Skeletal muscle tissue (tissue), 4 donors: ENCODE measurements around the gene TMEM98. TPM values are rescaled to one million over a fixed set of nuclear protein-coding genes. Genes with fewer than 3 reads are reported as not detected.
"Not testable (repeated sequence)": the region's sequence is repeated elsewhere in the genome, so short reads cannot be mapped to it uniquely, and the experiment has no call there.

Experiments used
- H3K27ac ChIP-seq: one replicate; pipeline ENCODE4 v1.7.0; 2013; ENCODE audit warnings: mild to moderate bottlenecking, low read depth, low read length, inconsistent platforms
- H3K27me3 ChIP-seq, 3 donors: one replicate each; pipeline ENCODE4 v1.7.0; 2013; ENCODE audit warnings: low read length in 3 of 3; ENCODE audit not compliant: control insufficient read depth in 3 of 3, insufficient read depth in 3 of 3
- H3K36me3 ChIP-seq, 3 donors: one replicate each; pipeline ENCODE4 v1.7.0; 2013; ENCODE audit warnings: low read length in 3 of 3; ENCODE audit not compliant: control insufficient read depth in 3 of 3, insufficient read depth in 3 of 3
- H3K4me1 ChIP-seq, 3 donors: one replicate each; pipeline ENCODE4 v1.7.0; 2013; ENCODE audit warnings: low read length in 3 of 3, mild to moderate bottlenecking in 3 of 3; ENCODE audit not compliant: control insufficient read depth in 3 of 3, insufficient read depth in 3 of 3
- H3K4me3 ChIP-seq, 3 donors: one replicate each; pipeline ENCODE4 v1.7.0; 2013; ENCODE audit warnings: low read length in 3 of 3
- H3K9ac ChIP-seq, 3 donors: one replicate each; pipeline ENCODE4 v1.7.0; 2013; ENCODE audit warnings: low read length in 3 of 3, mild to moderate bottlenecking in 3 of 3, moderate library complexity in 2 of 3, low read depth in 1 of 3
- H3K9me3 ChIP-seq, 3 donors: one replicate each; pipeline ENCODE4 v1.7.0; 2013; ENCODE audit warnings: low read length in 3 of 3; ENCODE audit not compliant: control insufficient read depth in 3 of 3
- total RNA-seq: library from RNA; depleted of rRNA; stranded (reverse); fragments of >200 nt; gene quantifications from one replicate; pipeline ENCODE4 v1.2.3, GENCODE V29; 2014
- donor health status: Osteomylitis.

Gene TMEM98
- total RNA-seq, 1 donor from 2014 or later, result 27.1 TPM

GRCh38 chr17:32913593-32913992 lies 14.4 kb upstream of the TMEM98 start:
- no peak overlapping the region for H3K27ac ChIP-seq
- H3K9ac ChIP-seq, result no peak overlapping the region

DNA sequence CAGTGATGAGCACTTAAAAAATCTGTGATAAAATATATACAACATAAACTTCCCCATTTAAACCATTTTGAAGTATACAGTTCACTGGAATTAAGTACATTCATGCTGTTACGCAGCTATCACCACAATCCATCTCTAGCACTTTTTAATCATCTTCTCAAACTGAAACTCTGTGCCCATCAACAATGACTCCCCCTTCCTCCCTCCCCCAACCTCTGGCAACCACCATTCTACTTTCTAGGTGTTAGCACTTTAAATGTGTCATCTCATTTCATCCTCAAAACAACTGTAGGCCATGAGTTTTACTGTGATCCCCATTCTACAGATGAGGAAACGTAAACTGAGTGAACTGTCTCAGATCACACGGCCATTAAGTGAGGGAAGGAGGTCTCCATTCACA lies 13.8 kb upstream of the TMEM98 start:
- no peaks in the 10 kb centered on the region for H3K36me3 ChIP-seq
- H3K9ac ChIP-seq, result no peak overlapping the region

More at GRCh38 chr17:32913593-32913992, 14.4 kb upstream of the TMEM98 start:
- Histone ChIP-seq H3K9me3 (no peaks in the 10 kb centered on the region), H3K36me3 (no peaks in the 10 kb centered on the region), H3K4me3 (no peak overlapping the region), H3K27me3 (no peaks in the 10 kb centered on the region), H3K4me1 (no peaks in the 10 kb centered on the region)

DNA sequence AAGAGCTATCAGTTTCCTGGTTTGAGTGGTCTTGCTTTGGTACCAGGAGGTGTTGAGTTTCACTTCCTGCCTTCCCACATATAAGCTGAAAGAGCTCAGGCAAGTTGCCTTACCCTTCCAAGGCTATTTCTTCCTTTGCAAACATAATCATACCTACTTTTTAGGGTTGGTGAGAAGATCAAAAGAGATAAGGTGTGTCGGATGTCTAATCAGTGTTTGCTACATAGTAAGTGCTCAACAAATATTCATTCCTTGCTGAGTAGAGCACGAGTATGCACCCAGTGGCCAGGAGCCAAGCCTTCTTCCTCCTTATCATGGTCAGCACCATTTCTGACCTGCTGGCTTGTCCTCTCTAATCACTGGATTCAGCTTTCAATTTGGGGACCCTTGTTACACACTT lies 12.7 kb upstream of the TMEM98 start:
- Histone ChIP-seq H3K36me3 (no peaks in the 10 kb centered on the region), H3K27ac (no peak overlapping the region), H3K4me1 (no peaks in the 10 kb centered on the region), H3K9ac (no peak overlapping the region), H3K4me3 (no peak overlapping the region), H3K27me3 (no peaks in the 10 kb centered on the region), H3K9me3 (no peaks in the 10 kb centered on the region)

More for the DNA sequence above, 13.8 kb upstream of the TMEM98 start:
- H3K4me3 ChIP-seq, result no peak overlapping the region
- no peak overlapping the region for H3K27ac ChIP-seq
- no peaks in the 10 kb centered on the region for H3K9me3 ChIP-seq
- H3K27me3 ChIP-seq, result no peaks in the 10 kb centered on the region
- no peaks in the 10 kb centered on the region for H3K4me1 ChIP-seq

GRCh38 chr17:32916134-32916533 lies 11.8 kb upstream of the TMEM98 start:
- Histone ChIP-seq H3K36me3 (no peaks in the 10 kb centered on the region), H3K27ac (no peak overlapping the region), H3K4me3 (no peak overlapping the region), H3K9ac (no peak overlapping the region), H3K27me3 (no peaks in the 10 kb centered on the region), H3K9me3 (no peaks in the 10 kb centered on the region), H3K4me1 (no peaks in the 10 kb centered on the region)

- H3K27me3 ChIP-seq, result no peaks in the 10 kb centered on the region
- no peaks in the 10 kb centered on the region for H3K36me3 ChIP-seq
- no peak overlapping the region for H3K9ac ChIP-seq
- no peak overlapping the region for H3K27ac ChIP-seq
- H3K4me1 ChIP-seq, result no peaks in the 10 kb centered on the region
- H3K4me3 ChIP-seq, result no peak overlapping the region
- no peaks in the 10 kb centered on the region for H3K9me3 ChIP-seq
These were observed 10.9 kb upstream of the TMEM98 start for GRCh38 chr17:32917081-32917480.

DNA sequence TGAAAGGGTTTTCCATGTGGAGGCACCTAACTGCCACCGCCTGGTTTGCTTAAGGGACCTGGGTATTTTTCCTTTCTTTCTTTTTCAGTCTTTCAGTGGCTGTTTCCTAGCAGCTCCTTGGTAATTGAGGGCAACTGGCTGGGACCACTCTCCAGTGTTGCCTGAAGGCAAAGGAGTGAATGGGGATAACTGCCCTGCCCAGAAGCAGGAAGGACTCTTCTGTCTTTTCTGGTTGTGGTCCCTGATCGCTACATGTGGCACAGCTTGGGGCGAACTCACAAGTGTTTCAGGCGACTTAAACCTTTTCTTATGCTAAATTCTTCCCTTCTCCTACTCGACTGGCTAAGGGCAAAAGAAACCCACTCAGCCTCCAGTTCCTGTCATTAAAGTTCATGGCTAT lies 10.1 kb upstream of the TMEM98 start:
- H3K4me1 ChIP-seq, result no peaks in the 10 kb centered on the region

GRCh38 chr17:32919876-32920275 lies 8.1 kb upstream of the TMEM98 start:
- H3K9ac ChIP-seq, H3K27ac ChIP-seq, H3K4me1 ChIP-seq, H3K27me3 ChIP-seq, H3K36me3 ChIP-seq, H3K4me3 ChIP-seq, H3K9me3 ChIP-seq: not testable (repeated sequence)

More for the DNA sequence above, 10.1 kb upstream of the TMEM98 start:
- H3K36me3 ChIP-seq, result no peaks in the 10 kb centered on the region
- H3K9me3 ChIP-seq, result no peaks in the 10 kb centered on the region
- H3K4me3 ChIP-seq, result no peak overlapping the region
- no peaks in the 10 kb centered on the region for H3K27me3 ChIP-seq
- no peak overlapping the region for H3K27ac ChIP-seq
- no peak overlapping the region for H3K9ac ChIP-seq

GRCh38 chr17:32920293-32920692 lies 7.7 kb upstream of the TMEM98 start:
- no peaks in the 10 kb centered on the region for H3K9me3 ChIP-seq
- H3K36me3 ChIP-seq, result no peaks in the 10 kb centered on the region
- H3K27me3 ChIP-seq, result no peaks in the 10 kb centered on the region

GRCh38 chr17:32921017-32921416 lies 6.9 kb upstream of the TMEM98 start:
- H3K9me3 ChIP-seq, result no peaks in the 10 kb centered on the region
- H3K4me3 ChIP-seq, result no peak overlapping the region
- H3K36me3 ChIP-seq, result no peaks in the 10 kb centered on the region
- no peaks in the 10 kb centered on the region for H3K4me1 ChIP-seq
- H3K27me3 ChIP-seq, result no peaks in the 10 kb centered on the region
- H3K9ac ChIP-seq, result no peak overlapping the region
- H3K27ac ChIP-seq, result no peak overlapping the region

More at GRCh38 chr17:32920293-32920692, 7.7 kb upstream of the TMEM98 start:
- H3K27ac ChIP-seq, result no peak overlapping the region
- no peaks in the 10 kb centered on the region for H3K4me1 ChIP-seq
- no peak overlapping the region for H3K9ac ChIP-seq
- H3K4me3 ChIP-seq, result no peak overlapping the region

DNA sequence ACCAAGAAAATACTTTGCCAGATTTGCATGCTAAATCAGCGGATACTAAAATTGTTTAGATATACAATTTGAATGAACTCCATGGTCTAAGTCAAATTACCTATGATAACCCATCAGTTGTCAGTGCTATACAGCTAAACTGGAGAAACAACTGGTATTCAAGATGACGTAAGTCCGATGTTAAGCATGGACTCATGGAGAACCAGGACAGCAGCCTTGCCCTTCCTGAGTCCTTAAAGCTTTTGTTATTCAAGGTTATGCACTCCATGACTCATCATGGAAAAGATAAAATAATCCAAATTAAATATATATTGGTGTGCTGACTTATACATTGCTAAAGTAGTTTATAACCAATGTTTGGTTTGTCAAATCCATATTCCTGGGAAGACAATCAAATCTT lies 4.0 kb upstream of the TMEM98 start:
- not testable (repeated sequence) for H3K9ac ChIP-seq, H3K9me3 ChIP-seq, H3K36me3 ChIP-seq, H3K4me3 ChIP-seq, H3K27ac ChIP-seq
- H3K27me3 ChIP-seq, result peaks cover 8 to 21% (median 15%) of the 10 kb centered on the region in 3 donors
- peaks cover 6 to 12% (median 6%) of the 10 kb centered on the region in 3 donors for H3K4me1 ChIP-seq

DNA sequence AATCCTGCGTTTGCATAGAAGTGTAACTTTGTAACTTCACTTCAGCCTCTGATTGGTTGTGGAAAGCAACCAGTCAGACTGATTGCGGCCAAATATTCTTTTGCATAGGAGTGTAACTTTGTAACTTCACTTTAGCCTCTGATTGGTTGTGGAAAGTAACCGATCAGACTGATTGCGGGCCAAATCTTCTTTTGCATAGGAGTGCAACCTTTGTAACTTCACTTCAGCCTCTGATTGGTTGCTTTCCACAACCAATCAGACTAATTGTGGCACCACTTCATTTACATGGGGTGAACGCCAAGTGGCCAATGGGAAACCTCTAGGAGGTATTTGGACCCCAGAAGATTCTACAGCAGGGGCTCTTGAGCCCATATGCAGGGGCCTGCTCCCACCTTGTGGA lies 1.8 kb upstream of the TMEM98 start:
- Histone ChIP-seq H3K9ac (no peak overlapping the region), H3K36me3 (no peaks in the 10 kb centered on the region), H3K27me3 (peaks cover 8 to 37% (median 27%) of the 10 kb centered on the region in 3 donors), H3K27ac (no peak overlapping the region), H3K4me1 (peaks cover 6 to 15% (median 6%) of the 10 kb centered on the region in 3 donors), H3K4me3 (no peak overlapping the region), H3K9me3 (no peaks in the 10 kb centered on the region)
